Measurements from ENCODE around the gene SPOCK1.

GRCh38 chr5:137310051-137310730, 188.9 kb downstream of the SPOCK1 start:
- TF ChIP-seq EZH2 (IDR thresholded peaks at IDR 0.05; ENCODE audit: low read depth) (no peak), CTCF (conservative IDR thresholded peaks at IDR 0.05) (no peak)

All from PC-9 (cell line).